ENCODE results near the gene CPEB1.
"Not testable (repeated sequence)": the region's sequence is repeated elsewhere in the genome, so short reads cannot be mapped to it uniquely, and the experiment has no call there.

CPEB1 gene

DNA sequence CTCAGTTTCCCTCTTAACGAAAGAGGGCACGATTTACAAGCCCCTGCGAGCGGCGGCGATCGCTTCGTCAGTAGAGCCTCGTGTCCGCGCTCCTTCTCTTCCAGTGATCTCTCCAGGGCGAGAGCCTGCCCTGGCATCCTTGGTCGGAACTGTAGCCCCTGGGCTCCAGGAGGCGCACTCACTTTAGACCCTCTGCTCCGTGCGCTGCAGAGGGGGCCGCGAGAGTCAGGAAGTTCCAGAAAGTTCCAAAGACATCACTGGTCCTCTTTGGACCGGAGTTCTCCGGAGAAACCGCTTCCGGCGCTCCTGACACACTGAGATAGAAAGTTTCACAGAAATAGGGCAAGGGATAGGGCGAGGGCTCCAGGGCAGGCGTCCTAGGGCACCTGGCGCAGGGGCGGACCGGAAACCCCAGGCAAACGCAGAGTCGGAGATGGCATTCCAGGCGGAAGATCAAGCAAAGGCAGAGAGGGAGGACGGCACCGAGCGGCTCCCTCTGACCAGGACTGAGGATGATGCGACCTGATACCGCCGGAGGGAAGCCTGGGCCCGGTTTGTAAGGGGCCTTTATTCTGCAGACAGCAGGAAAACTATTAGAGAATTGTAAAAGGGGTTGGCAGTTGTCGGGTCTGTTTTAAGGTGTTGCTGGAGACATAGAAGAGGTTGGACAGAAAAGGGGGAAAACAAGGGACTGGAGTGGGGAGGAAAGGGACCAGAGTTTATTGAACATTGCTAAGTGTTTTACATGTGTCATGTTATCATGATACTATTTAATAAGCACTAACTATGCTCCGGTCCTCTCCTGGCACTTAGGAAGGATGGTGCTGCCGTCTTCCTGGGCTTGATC lies 1.3 kb upstream of the CPEB1 start:
- DNase-seq, result no peak

DNA sequence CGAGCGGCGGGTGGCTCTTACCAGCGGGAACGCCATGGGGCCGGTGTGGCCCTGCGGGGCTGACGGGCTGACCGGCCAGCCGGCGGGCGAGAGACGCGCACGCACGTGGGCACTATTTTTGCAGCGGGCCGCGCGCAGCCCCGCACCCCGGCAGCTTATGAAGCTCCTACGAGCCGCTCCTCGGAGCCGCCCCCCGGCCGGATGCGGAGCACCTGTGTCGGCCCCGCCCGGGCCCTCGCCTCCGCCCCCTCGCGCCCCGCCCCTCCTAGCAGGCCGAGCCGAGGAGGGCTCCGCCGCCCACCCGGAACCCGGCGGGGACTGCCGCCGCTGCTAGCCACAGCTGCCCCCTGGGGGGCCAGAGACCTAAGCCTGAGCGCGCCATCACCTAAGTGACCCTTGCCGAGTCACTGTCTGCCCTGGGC lies 683 bp upstream of the CPEB1 start:
- DNase-seq, result no peak

DNA sequence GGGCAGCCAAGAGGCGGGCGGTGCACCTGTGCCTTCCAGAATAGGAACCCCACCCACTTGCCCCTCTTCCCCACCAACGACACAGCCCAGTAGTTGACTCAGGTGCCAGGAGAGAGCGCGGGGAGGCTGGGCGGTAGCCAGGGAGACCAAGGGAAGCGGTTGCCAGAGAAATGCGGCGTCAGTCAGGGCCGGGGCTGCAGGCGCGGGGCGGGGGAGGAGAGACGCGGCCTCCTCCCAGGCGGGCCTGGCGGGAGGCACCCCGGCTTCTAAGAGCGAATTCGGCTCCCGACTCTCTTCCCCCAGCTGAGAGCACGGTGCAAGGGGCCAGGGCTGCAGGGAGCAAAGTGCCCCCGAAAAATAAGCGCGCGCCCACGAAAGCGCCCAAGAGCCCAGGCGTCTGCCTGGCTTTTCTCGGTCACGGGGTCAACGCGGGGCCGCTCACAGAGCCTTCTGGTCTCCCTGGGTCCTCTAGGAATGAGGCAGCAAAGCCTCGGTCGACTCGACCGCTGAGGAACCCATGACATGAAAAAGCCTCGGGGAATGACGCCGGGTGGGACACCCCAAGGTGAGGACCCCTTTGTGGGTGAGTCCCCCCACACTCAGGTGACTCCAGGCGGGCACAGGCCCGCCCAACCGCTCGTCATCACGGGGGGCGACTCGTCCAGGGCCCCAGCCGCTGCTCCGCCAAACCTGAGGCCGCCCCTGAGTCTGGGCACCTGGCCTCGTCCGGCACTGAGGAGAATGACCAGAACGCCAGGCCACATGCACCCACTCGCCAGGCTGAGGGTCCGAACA lies 716 bp downstream of the CPEB1 start:
- DNase-seq, result no peak

DNA sequence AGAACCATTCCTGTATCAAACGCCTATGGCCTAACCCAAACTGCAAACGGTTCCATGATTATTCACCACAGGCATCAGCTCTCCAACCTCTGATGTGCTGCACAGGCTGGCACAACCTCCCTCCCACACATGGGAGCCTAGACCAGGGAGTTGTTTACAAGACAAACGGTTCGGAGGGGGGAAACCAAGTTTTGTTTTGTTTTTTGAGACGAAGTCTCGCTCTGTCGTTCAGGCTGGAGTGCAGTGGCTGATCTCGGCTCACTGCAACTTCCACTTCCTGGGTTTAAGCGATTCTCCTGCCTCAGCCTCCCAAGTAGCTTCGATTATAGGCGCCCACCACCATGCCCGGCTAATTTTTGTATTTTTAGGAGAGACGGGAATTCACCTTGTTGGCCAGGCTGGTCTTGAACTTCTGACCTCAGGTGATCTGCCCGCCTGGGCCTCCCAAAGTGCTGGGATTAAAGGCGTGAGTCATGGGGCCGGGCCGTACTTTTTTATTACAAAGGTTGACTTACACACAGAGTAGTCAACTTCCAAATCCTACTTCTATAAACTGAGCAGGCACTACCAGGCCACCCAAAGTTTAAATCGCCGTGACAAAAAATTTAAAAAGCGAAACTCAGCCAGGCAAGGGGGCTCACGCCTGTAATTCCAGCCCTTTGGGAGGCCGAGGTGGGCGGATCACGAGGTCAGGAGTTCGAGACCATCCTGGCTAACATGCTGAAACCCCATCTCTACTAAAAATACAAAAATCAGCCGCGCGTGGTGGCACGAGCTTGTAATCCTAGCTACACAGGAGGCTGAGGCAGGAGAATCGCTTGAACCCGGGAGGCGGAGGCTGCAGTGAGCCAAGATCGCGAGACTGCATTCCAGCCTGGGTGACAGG lies 2.0 kb downstream of the CPEB1 start:
- not testable (repeated sequence) for DNase-seq

DNA sequence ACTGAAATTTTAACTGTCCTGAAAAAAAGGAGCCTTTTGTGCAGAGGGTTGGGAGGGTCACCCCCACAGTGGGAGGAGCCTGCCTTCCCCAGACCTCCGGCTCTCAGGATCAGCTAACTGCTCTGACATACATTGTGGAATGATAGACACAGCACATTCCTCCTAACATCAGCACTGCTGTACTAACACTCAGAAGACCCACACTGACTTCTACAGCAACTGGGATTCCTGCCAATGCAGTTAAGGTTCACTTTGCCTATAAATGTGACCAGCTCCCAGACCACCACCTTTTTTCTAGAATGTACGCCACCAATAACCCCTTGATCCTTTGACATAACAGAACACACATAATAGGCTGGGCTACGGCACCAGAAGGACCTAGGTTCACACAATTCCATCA lies 3.2 kb downstream of the CPEB1 start:
- DNase-seq, result no peak

DNA sequence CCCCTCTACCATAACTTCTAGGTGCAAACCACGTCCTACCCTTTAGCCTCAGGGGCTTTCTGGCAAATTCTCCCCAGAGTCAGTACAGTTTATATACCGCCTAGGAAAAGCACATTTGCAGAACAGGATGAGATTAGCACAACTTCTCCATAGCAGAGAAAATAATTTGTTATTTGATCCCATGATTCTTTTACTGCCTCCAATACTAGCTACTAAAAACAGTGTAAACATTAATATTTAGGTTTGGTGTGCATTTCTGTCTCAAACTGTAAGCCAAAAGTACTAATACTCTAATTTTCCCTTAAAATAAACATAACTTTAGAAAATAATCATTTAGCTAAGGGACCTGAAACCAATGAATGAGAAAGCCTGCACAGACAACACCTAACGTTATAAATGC lies 4.5 kb downstream of the CPEB1 start:
- DNase-seq, result no peak

DNA sequence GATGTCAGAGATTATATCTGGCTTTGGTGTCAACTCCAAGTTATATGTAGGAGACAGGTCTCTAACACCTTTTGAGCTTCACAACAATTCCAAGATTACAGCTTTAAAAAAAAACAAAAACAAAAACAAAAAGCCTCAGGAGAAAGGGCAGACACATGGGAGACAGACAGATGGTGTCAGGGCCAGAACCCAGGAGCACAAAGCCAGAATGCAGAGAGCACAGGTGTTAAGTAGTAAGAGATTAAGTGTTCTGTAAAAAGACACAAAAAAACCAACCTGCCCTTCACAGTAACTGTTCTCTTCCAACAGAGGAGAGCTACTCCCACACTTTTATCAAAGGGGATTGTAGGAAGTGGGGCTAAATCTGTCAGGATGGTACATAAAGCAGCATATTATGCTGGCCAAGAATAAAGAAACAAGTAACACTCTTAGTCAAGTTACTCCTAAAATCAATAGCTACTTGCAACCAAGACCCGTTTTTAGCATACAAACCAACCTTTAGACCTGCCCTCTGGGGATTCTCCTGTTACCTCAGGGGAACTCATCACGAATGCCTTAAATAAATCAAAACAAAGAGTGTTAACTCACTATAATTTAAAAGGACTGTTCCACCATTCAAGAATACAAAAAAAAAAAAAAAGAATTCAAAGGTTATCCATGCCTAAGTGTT lies 5.9 kb downstream of the CPEB1 start:
- DNase-seq, result no peak

DNA sequence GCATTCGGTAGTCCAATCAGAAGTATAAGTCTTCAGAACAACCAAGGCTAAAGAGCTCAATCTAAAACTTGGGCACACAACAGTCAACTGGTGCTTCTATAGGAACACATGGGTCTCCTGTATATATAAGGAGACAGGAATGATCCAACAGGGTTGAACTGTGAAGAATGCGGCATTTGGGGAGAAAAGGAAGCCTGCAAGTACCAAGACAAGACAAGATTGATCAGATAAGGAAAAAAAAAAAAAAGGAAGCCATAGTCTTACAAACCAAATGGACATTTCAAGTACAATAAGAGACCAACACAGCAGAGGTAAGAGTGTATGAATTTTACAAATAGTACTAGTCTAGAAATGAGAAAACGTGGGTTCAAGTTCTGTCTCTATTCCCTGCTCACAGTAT lies 6.5 kb downstream of the CPEB1 start:
- no peak for DNase-seq

DNA sequence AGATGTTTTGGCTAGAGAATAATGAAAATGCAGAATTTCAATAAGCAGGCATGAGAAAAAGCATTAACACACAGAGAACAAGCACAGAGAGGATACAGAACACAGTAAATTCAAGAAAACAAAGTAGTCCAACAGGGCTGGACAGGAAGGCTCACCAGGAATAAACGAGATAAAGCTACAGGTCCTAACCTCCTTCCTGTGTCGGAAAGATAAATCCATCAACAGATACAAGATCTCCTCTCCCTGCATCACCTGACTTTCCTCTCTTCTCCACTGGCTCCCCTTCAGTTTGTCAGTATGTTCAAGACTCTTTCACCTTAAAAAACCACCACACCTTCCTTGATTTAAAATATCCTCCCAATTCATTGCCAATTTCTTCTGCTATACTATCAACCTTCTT lies 11.4 kb downstream of the CPEB1 start:
- no peak for DNase-seq

DNA sequence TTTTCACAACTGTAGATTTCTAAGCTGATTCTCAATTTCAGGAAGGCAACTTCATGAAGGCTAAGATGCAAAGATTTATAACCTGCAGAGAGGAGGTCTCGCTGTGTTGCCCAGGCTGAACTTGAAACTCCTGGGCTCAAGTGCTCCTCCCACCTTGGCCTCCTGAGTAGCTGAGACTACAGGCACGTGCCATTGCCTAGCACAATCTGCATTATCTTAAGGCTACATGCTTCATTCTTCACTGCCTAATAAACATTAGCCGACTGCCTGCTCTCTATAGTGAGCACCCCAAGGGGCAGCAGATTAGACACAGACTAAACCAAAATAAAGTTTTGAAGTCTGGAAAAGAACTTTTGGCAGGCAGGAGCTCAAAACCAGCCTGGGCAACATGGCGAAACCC lies 17.1 kb downstream of the CPEB1 start:
- no peak for DNase-seq

DNA sequence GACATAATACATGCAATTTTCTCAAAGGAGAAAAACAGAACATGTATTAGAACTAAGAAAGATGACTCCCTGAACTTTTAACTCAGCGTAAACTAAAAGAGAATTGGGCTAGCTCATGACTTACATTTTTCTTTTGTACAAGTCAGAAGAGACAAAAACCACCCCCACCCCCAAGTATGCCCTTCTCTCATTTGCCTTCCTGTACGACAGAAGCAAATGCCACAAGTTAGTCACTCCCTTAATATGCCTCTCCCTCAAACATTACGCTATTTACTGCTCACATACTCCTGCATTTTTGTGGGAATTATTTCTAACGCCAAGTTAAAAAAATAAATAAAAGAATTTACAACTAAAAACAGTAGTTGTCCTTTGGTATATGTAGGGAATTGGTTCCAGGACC lies 22.0 kb downstream of the CPEB1 start:
- no peak for DNase-seq

DNA sequence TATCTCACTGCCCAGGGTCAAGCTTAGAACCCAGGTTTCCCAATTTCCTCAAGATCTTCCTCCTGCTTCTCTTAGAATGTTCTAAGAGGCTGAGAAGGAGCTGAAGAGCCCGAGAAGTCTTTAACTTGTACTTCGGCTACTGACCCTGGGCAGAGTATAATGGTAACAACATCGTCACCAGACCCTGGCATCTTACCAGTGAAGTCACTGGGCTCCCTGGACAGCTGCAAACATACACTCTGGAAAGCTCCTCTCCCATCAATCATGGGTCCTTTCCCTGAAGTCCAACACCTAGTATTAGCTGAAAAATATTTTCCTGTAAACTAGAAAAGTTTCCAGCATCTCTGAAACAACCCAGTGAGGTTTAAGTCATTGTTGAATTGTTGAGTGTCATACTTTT lies 22.7 kb downstream of the CPEB1 start:
- DNase-seq, result no peak

DNA sequence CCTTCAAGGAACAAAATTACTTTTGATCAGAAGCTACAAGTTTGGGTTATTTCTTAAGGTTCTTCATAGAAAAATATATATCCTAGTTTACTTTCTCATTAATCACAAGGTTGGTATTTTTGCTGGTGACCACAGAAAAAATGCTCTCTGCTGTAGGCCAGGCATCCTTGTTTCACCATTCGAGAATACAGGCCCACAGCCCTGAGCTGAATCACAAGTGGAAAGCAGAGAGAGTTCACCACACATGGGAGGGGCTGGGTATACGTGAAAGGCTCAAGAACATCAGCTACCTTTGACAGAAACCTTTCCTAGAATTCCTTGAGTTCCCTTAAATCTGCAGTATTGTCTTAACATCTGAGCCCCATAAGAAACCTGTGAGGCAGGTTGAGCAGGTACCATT lies 23.2 kb downstream of the CPEB1 start:
- peak; percentile 13 for DNase-seq

DNA sequence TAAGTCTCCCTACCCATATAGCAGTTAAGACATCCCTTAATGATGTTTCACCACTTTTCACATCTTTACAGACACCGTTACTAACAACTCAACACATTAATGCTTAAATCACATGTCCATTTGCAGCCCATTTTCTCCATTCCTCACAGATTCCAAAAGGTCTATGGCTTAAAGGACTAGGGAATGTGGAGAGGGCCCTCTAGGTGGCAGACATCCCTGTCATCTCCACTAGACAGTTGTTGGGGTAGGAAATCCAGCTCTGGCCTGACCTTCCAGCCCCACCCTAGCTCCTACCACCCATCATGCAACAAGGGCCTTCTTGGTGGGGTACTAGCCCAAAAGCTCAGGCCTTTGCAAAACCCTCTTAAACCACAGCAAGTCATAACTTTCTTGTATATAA lies 25.2 kb downstream of the CPEB1 start:
- no peak for DNase-seq

DNA sequence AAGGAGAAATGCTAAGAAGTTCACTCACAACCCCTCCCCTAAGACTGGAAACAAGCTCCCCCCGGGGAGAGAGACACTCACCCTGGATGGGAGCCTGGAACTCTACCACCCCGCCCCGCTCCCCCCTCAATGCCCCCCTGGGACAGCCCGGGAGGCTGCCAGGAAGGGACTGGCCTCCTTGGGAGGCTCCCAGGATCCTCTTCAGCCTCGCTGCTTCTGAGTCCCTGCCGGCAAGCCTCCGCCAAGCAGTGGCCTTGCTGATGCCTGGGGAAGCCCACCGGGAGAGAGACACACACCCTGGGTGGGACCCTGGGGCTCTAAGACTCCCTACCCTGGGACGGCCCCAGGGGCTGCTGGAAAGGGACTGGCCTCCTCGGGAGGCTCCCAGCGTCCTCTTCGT lies 33.4 kb downstream of the CPEB1 start:
- DNase-seq, result no peak

DNA sequence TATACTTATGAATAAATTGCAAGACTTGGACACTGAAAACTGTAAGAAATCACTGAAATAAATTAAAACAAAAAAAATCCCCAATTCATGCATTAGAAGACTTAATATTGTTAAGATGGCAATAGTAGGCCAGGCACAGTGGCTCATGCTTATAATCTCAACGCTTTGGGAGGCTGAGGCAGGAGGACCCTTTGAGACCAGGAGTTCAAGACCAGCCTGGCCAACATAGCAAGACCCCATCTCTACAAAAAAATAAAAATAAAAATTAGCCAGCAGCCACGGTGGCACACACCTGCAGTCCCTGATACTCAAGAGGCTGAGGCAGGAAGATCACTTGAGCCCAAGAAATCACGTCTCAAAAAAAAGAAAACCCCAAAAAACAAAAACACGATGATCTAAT lies 35.8 kb downstream of the CPEB1 start:
- no peak for DNase-seq

DNA sequence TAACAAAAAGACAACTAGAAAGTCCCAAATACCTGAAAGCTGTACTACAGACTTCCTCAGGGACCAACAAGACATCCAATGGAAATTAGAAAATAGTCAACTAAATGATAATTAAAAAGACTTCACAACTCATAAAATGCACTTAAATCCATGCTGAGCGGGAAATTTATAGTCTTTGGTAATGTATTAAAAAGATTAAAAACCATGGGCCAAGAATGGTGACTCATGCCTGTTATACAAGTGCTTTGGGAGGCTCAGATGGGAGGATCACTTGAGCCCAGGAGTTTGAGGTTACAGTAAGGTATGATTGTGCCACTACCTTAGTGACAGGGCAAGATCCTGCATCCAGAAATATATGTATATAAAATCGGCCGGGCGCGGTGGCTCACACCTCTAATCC lies 45.0 kb downstream of the CPEB1 start:
- DNase-seq, result no peak

DNA sequence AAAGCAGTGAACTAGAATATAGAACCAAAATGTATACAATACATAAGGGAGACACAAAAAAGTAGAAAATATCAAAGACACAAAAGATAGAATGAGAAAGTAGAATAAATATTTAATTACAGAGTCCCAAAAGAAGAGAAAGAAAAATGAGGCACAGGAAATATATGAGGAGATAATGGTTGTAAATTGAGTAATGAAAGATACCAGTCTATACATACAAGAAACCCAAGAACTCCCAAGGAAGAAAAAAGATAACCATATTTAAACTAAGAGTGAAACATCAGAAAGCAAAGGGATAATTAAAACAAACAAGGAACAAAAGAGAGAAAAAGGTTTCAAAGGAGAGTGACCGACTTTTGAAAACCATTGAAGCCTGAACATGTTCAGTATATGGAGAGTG lies 47.3 kb downstream of the CPEB1 start:
- no peak for DNase-seq

DNA sequence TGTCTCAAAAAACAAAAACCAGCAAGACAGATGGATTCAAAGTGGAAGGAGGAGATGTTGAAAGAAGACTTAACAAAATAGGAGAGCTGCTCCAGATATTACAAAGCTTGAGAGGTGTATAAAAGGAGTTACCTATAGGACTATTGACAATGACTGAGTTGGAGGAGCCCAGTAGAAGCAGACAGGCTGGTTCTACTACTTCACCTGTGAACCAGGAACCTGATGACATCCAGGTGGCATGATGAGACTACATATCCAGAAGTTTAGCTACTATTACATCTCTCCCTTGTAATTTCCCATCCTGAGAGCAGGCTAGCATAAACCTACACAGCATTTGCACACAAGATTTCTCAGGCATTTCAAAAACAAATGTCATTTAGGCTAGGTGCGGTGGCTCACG lies 49.3 kb downstream of the CPEB1 start:
- DNase-seq, result no peak

DNA sequence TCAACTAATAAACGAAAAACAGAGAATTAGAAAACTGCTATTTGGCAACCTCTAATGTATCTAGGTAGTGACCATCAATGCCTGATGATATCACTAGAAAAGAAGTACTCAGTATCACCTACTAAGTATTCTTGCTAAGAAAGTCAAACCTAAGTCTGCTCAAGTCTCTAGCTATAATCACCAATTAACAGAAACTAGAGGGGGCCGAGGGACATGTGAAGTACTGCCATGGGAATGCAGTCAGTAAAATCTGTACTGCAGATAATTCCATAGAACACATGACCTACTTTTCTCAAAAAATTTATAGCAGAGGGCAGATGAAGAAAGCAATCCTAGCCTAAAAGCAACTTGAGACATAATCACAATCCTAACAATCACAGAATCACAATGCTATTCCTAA lies 51.4 kb downstream of the CPEB1 start:
- DNase-seq, result no peak

DNA sequence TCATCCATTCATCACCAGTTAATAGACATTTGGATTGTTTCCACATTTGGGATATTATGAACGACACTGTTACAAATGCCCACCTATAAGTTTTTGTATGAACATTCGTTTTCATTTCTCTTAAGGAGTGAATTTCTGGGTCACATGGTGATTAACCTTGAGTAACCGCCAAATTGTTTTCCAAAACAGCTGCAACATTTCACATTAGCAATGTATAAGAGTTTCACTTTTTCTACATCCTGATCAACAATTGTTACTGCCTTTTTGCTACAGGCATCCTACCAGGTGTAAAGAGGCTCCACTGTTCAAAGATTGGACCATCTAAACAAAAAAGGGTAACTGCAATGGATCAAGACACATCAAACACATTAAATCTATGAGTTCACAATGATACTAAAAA lies 52.0 kb downstream of the CPEB1 start:
- no peak for DNase-seq

DNA sequence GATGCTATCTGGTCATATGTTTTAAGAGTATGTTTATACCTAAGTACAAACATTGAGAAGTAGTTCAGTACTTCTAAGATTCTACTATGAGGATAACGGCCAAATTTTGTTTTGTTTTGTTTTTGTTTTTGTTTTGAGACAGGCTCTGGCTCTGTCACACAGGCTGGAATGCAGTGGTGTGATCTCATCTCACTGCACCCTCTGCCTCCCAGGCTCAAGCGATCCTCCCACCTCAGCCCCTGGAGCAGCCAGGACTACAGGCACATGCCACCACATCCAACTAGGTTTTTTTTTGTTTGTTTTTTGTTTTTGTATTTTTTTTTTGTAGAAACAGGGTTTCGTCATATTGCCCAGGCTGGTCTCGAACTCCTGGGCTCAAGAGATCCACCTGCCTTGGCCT lies 59.4 kb downstream of the CPEB1 start:
- DNase-seq, result no peak

DNA sequence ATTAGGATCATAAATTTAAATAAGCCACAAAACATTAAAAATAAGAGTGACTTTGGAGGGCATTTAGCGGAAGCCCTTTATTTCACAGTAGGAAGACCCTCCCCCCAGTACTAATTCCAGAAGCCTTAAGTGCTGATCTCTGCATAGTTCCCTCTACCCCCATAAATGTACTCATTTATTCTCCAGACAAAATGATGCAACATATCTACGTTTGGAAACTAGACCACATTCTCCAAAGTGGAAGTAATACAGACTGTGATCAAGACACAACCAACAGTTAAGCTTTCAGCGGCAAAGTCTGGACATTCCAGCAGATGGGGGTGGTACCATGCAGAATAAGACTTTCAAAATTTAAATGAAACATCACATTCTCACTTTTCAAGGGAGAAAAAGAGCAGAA lies 62.1 kb downstream of the CPEB1 start:
- DNase-seq, result peak; percentile 11
